HG03354 (cell line): ENCODE results near the gene DBR1.

Experiments
- ATAC-seq: cut with Tn5 transposase; IDR thresholded peaks from one replicate; pipeline ENCODE4 v1.9.1; 2021; ENCODE audit warnings: mild to moderate bottlenecking; ENCODE audit not compliant: unreplicated experiment, poor library complexity, severe bottlenecking

DBR1 gene

GRCh38 chr3:138174421-138175131 is at the start of gene DBR1:
DBR1 (minus strand) TSS chr3:138174921; CDS start chr3:138174795, 126 bp downstream.
- peak; percentile 93 for ATAC-seq

GRCh38 chr3:138222942-138223287 is 48.2 kb upstream of the DBR1 start:
- no peak for ATAC-seq

- ATAC-seq, result no peak
Measured at GRCh38 chr3:138222131-138222941, 47.6 kb upstream of the DBR1 start.

- no peak for ATAC-seq
Measured at GRCh38 chr3:138220788-138221187, 46.1 kb upstream of the DBR1 start.

GRCh38 chr3:138220242-138220641 is 45.5 kb upstream of the DBR1 start:
- no peak for ATAC-seq

- ATAC-seq, result no peak
Measured at GRCh38 chr3:138219255-138219654, 44.5 kb upstream of the DBR1 start.

GRCh38 chr3:138213398-138214085 is 38.8 kb upstream of the DBR1 start:
- ATAC-seq, result no peak

- no peak for ATAC-seq
Measured at GRCh38 chr3:138210528-138210927, 35.8 kb upstream of the DBR1 start.

- no peak for ATAC-seq
Measured at GRCh38 chr3:138206196-138206595, 31.5 kb upstream of the DBR1 start.

GRCh38 chr3:138205527-138205926 is 30.8 kb upstream of the DBR1 start:
- no peak for ATAC-seq

GRCh38 chr3:138203938-138204337 is 29.2 kb upstream of the DBR1 start:
- ATAC-seq, result no peak

- no peak for ATAC-seq
Measured at GRCh38 chr3:138202945-138203701, 28.4 kb upstream of the DBR1 start.

GRCh38 chr3:138200424-138200823 is 25.7 kb upstream of the DBR1 start:
- no peak for ATAC-seq

- ATAC-seq, result peak; percentile 57
Measured at GRCh38 chr3:138199851-138200250, 25.1 kb upstream of the DBR1 start.

- no peak for ATAC-seq
Measured at GRCh38 chr3:138197524-138197923, 22.8 kb upstream of the DBR1 start.

- no peak for ATAC-seq
Measured at GRCh38 chr3:138197058-138197457, 22.3 kb upstream of the DBR1 start.

- no peak for ATAC-seq
Measured at GRCh38 chr3:138196023-138196422, 21.3 kb upstream of the DBR1 start.

GRCh38 chr3:138195481-138195880 is 20.8 kb upstream of the DBR1 start:
- no peak for ATAC-seq

GRCh38 chr3:138188013-138188730 is 13.5 kb upstream of the DBR1 start:
- ATAC-seq, result no peak
